Astrocyte (in vitro differentiated cells and primary cell): Measurements from ENCODE around the gene MYH16.

Source experiments
- EZH2 ChIP-seq: IDR thresholded peaks from 2 replicates; pipeline ENCODE4 v1.6.1; 2012; ENCODE audit warnings: mild to moderate bottlenecking, low read length, inconsistent platforms; ENCODE audit not compliant: insufficient read depth
- TF ChIP-seq, protein P1 (sequence below): IDR thresholded peaks from 2 replicates; pipeline ENCODE4 v1.5.1; 2011; ENCODE audit warnings: low read depth, mild to moderate bottlenecking, inconsistent platforms, low read length, moderate library complexity; ENCODE audit not compliant: insufficient read depth

DNA sequence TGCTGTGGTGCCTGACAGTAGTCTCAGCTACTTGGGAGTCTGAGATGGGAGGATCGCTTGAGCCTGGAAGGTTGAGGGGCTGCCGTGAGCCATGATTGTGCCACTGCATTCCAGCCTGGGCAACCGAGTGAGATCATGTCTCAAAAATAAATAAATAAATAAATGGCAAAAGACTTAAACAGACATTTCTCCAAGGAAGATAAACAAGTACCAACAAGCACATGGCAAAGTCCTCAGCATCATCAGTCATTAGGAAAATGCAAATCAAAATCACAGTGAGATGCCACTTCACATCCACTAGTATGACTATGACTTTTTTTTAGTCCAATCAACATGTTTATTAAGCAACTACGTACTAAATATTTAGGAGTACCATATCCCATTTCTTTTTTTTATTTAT lies 43.4 kb upstream of the MYH16 start:
- TF ChIP-seq, protein P1, sequence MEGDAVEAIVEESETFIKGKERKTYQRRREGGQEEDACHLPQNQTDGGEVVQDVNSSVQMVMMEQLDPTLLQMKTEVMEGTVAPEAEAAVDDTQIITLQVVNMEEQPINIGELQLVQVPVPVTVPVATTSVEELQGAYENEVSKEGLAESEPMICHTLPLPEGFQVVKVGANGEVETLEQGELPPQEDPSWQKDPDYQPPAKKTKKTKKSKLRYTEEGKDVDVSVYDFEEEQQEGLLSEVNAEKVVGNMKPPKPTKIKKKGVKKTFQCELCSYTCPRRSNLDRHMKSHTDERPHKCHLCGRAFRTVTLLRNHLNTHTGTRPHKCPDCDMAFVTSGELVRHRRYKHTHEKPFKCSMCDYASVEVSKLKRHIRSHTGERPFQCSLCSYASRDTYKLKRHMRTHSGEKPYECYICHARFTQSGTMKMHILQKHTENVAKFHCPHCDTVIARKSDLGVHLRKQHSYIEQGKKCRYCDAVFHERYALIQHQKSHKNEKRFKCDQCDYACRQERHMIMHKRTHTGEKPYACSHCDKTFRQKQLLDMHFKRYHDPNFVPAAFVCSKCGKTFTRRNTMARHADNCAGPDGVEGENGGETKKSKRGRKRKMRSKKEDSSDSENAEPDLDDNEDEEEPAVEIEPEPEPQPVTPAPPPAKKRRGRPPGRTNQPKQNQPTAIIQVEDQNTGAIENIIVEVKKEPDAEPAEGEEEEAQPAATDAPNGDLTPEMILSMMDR = no peak
- TF ChIP-seq EZH2 = no peak
